H1 (cell line): ENCODE data around the gene ATP2A3. TPM values are rescaled to one million over a fixed set of nuclear protein-coding genes. Genes with fewer than 3 reads are reported as not detected.

Experiments used
- CTCF ChIA-PET: fragments of 300-600 bp; sonication (Branson Sonifier 250); formaldehyde crosslinking; loops from one replicate; lab custom pipeline; 2021; ENCODE audit not compliant: partially characterized antibody; lab: Charles Lee
- POLR2A ChIA-PET: fragments of 300-600 bp; sonication (Branson Sonifier 250); formaldehyde crosslinking; loops from one replicate; lab custom pipeline; 2021; ENCODE audit warnings: inconsistent platforms; ENCODE audit not compliant: partially characterized antibody; lab: Charles Lee
- DNase-seq, 2 experiments: peaks; one replicate each; pipeline versions ENCODE4 v3.0.0 to v3.0.0-alpha.2; 2010 to 2022; ENCODE audit warnings: low spot score in 2 of 2, low read depth in 1 of 2, mixed read lengths in 1 of 2
- FAIRE-seq: peaks from 2 replicates; lab custom pipeline; 2011; peaks lifted over from hg19 to GRCh38; lab: Jason Lieb, UNC
- H2AFZ ChIP-seq: 2 replicates; pipeline ENCODE4 v1.8.1; 2012; ENCODE audit warnings: low read length, inconsistent platforms
- H2AK5ac ChIP-seq: 2 replicates; pipeline ENCODE4 v1.6.1; 2013; ENCODE audit warnings: low read depth, low read length
- H2BK120ac ChIP-seq: replicated peaks from 2 replicates; pipeline ENCODE3; 2013; ENCODE audit warnings: low read depth, low read length, inconsistent platforms
- H2BK12ac ChIP-seq: 2 replicates; pipeline ENCODE4 v1.6.1; 2013; ENCODE audit warnings: low read depth, low read length
- H2BK15ac ChIP-seq: 2 replicates; pipeline ENCODE4 v1.6.1; 2013; ENCODE audit warnings: low read length
- H2BK20ac ChIP-seq: 2 replicates; pipeline ENCODE4 v1.6.1; 2013; ENCODE audit warnings: low read length
- H2BK5ac ChIP-seq: 2 replicates; pipeline ENCODE4 v1.6.1; 2013; ENCODE audit warnings: low read depth, low read length
- H3K14ac ChIP-seq: 2 replicates; pipeline ENCODE4 v1.6.1; 2013; ENCODE audit warnings: inconsistent platforms; ENCODE audit not compliant: insufficient read length
- H3K18ac ChIP-seq: 2 replicates; pipeline ENCODE4 v1.6.1; 2013; ENCODE audit warnings: low read length; ENCODE audit errors: extremely low read depth
- H3K23ac ChIP-seq: 2 replicates; pipeline ENCODE4 v1.6.1; 2013; ENCODE audit warnings: inconsistent platforms; ENCODE audit not compliant: insufficient read length
- H3K23me2 ChIP-seq: 2 replicates; pipeline ENCODE4 v1.6.1; 2013; ENCODE audit warnings: low read depth, low read length
- H3K27ac ChIP-seq: 2 replicates; pipeline ENCODE4 v1.6.1; 2011; ENCODE audit warnings: low read depth, low read length, inconsistent platforms
- H3K27me3 ChIP-seq, 4 experiments: replicated peaks in 1 of 4; 1 replicate in 1 of 4; 2 replicates in 3 of 4; pipeline versions ENCODE4 v1.6.1 to v1.8.1; 2011 to 2013; ENCODE audit warnings: low read length in 3 of 4, mild to moderate bottlenecking in 3 of 4, inconsistent platforms in 2 of 4, mixed read lengths in 2 of 4, moderate library complexity in 1 of 4; ENCODE audit not compliant: control insufficient read depth in 3 of 4, insufficient read depth in 3 of 4; ENCODE audit errors: extremely low read depth in 1 of 4
- H3K36me3 ChIP-seq, 4 experiments: 2 replicates each; pipeline versions ENCODE4 v1.6.1 to v1.8.1; 2011 to 2013; ENCODE audit warnings: mild to moderate bottlenecking in 4 of 4, low read length in 3 of 4, moderate library complexity in 2 of 4, control low read depth in 1 of 4, inconsistent platforms in 1 of 4; ENCODE audit not compliant: insufficient read depth in 4 of 4, control insufficient read depth in 2 of 4
- H3K4ac ChIP-seq: replicated peaks from 2 replicates; pipeline ENCODE3; 2013; ENCODE audit warnings: low read length, low read depth, mixed read lengths, inconsistent platforms; ENCODE audit not compliant: insufficient read length
- H3K4me1 ChIP-seq, 4 experiments: replicated peaks in 1 of 4; 1 replicate in 1 of 4; 2 replicates in 3 of 4; pipeline versions ENCODE4 v1.6.1 to v1.8.1; 2011 to 2013; ENCODE audit warnings: low read length in 3 of 4, inconsistent platforms in 2 of 4, mixed read lengths in 1 of 4; ENCODE audit not compliant: insufficient read depth in 4 of 4, control insufficient read depth in 3 of 4
- H3K4me2 ChIP-seq, 2 experiments: 2 replicates each; pipeline versions ENCODE4 v1.6.1 to v1.8.1; 2011 to 2013; ENCODE audit warnings: low read depth in 2 of 2, low read length in 2 of 2, control low read depth in 1 of 2, inconsistent platforms in 1 of 2, mild to moderate bottlenecking in 1 of 2; ENCODE audit not compliant: insufficient read depth in 1 of 2
- H3K4me3 ChIP-seq, 4 experiments: fragments of 200-600, 300-600 bp in 1 of 4; sonication (generic), shearing (Covaris generic), sonication (Bioruptor Twin) in 1 of 4; 2 replicates each; pipeline versions ENCODE4 v1.5.1 to v1.8.1; 2011 to 2016; ENCODE audit warnings: low read length in 4 of 4, low read depth in 3 of 4, control low read depth in 2 of 4, inconsistent platforms in 2 of 4, mild to moderate bottlenecking in 2 of 4, mixed read lengths in 1 of 4, moderate library complexity in 1 of 4; ENCODE audit not compliant: insufficient read depth in 2 of 4; ENCODE audit errors: extremely low read depth in 1 of 4
- H3K56ac ChIP-seq: replicated peaks from 2 replicates; pipeline ENCODE3; 2013; ENCODE audit warnings: low read depth, mild to moderate bottlenecking, mixed read lengths, low read length, inconsistent platforms; ENCODE audit not compliant: insufficient read length
- H3K79me1 ChIP-seq: 2 replicates; pipeline ENCODE4 v1.6.1; 2013; ENCODE audit warnings: low read depth, low read length, control low read depth
- H3K79me2 ChIP-seq, 2 experiments: 2 replicates each; pipeline versions ENCODE4 v1.6.1 to v1.8.1; 2012 to 2013; ENCODE audit warnings: low read length in 2 of 2, mild to moderate bottlenecking in 2 of 2, inconsistent platforms in 1 of 2; ENCODE audit not compliant: insufficient read depth in 2 of 2, control insufficient read depth in 1 of 2
- H3K9ac ChIP-seq, 4 experiments: replicated peaks in 1 of 4; 1 replicate in 1 of 4; 2 replicates in 3 of 4; pipeline versions ENCODE4 v1.6.1 to v1.8.1; 2011 to 2013; ENCODE audit warnings: low read depth in 3 of 4, low read length in 3 of 4, control low read depth in 2 of 4, mild to moderate bottlenecking in 2 of 4, moderate library complexity in 2 of 4, inconsistent platforms in 1 of 4; ENCODE audit errors: extremely low read depth in 1 of 4
- H3K9me3 ChIP-seq, 2 experiments: 2 replicates each; pipeline versions ENCODE4 v1.6.1 to v1.8.1; 2012 to 2013; ENCODE audit warnings: mild to moderate bottlenecking in 2 of 2, moderate library complexity in 2 of 2, control low read depth in 1 of 2, inconsistent platforms in 1 of 2, low read depth in 1 of 2, low read length in 1 of 2, mixed read lengths in 1 of 2; ENCODE audit not compliant: insufficient read depth in 2 of 2
- H4K20me1 ChIP-seq, 2 experiments: replicated peaks in 1 of 2; 2 replicates each; pipeline versions ENCODE3 to v1.8.1; 2011 to 2013; ENCODE audit warnings: inconsistent platforms in 2 of 2, low read length in 2 of 2, mild to moderate bottlenecking in 1 of 2; ENCODE audit not compliant: insufficient read depth in 2 of 2, control insufficient read depth in 1 of 2
- H4K5ac ChIP-seq: 2 replicates; pipeline ENCODE4 v1.6.1; 2013; ENCODE audit warnings: low read length, low read depth, mixed read lengths, inconsistent platforms; ENCODE audit not compliant: insufficient read length
- H4K8ac ChIP-seq: 2 replicates; pipeline ENCODE4 v1.8.0; 2013; ENCODE audit warnings: mild to moderate bottlenecking, moderate library complexity, low read length, inconsistent platforms; ENCODE audit not compliant: insufficient read depth; ENCODE audit errors: extremely low read depth
- H4K91ac ChIP-seq: replicated peaks from 2 replicates; pipeline ENCODE3; 2013; ENCODE audit warnings: low read length, mixed read lengths, inconsistent platforms; ENCODE audit not compliant: insufficient read length
- CHD2 ChIP-seq: IDR thresholded peaks from 2 replicates; pipeline ENCODE4 v1.6.1; 2012; ENCODE audit warnings: low read length, improper control_type of control experiment
- HDAC2 ChIP-seq, 2 experiments: fragments of 300-600 bp in 1 of 2; sonication (generic) in 1 of 2; IDR thresholded peaks; 2 replicates each; pipeline ENCODE4 v1.6.1; 2011 to 2012; ENCODE audit warnings: low read depth in 2 of 2, low read length in 2 of 2, mild to moderate bottlenecking in 2 of 2, moderate library complexity in 2 of 2, borderline replicate concordance in 1 of 2, inconsistent platforms in 1 of 2
- JUN ChIP-seq: IDR thresholded peaks from 2 replicates; pipeline ENCODE4 v1.6.1; 2011; ENCODE audit warnings: low read depth, mild to moderate bottlenecking, improper control_type of control experiment, low read length
- MAFK ChIP-seq: IDR thresholded peaks from 2 replicates; pipeline ENCODE4 v1.6.1; 2012; ENCODE audit warnings: low read depth, mild to moderate bottlenecking, improper control_type of control experiment, low read length
- POU5F1 ChIP-seq: IDR thresholded peaks from 2 replicates; pipeline ENCODE4 v1.6.1; 2011; ENCODE audit warnings: low read depth, mild to moderate bottlenecking, low read length, moderate library complexity
- WGBS, 2 experiments: shearing (Covaris generic) in 1 of 2; methylation state at CpG; one replicate each; pipeline versions ENCODE4 v1.1.6 to v1.1.7; 2013 to 2015; ENCODE audit warnings: low lambda C conversion rate in 2 of 2, mixed read lengths in 2 of 2, inconsistent platforms in 1 of 2, low coverage in 1 of 2, missing lambda C conversion rate in 1 of 2; ENCODE audit not compliant: insufficient replicate concordance in 2 of 2, insufficient coverage in 1 of 2, insufficient read length in 1 of 2; ENCODE audit errors: extremely low coverage in 1 of 2, missing lambda C conversion rate in 1 of 2; 5-methylcytosine and 5-hydroxymethylcytosine counted together
- polyA plus RNA-seq, 7 experiments: library from polyadenylated mRNA; depleted of rRNA in 3 of 7; stranded (reverse) in 5 of 7; unstranded in 2 of 7; fragments of >200 nt in 5 of 7; fragments of 200-250 nt in 2 of 7; gene quantifications; 1 replicate in 5 of 7; 2 replicates in 1 of 7; 4 replicates in 1 of 7; pipeline versions ENCODE4 v1.2.1 to v1.2.3, GENCODE V29; 2011 to 2013; ENCODE audit warnings: missing spikeins in 2 of 7, mixed read lengths in 2 of 7
- total RNA-seq: library from RNA; stranded (reverse); fragmentation: NEBNext Ultra II Directional; extraction: Animal tissue kit (Norgen Biotek cat#: 25700); gene quantifications from 2 replicates; pipeline ENCODE4 v1.2.1, GENCODE V29; 2021

ATP2A3 gene
- total and polyA plus RNA-seq, 2 of the 8 experiments (the other 6 are each of a cell fraction or from before 2014, with no cell fraction given), result 18.4 to 32.5 TPM

GRCh38 chr17:3890082-3890877 lies 74.0 kb downstream of the ATP2A3 start:
- Histone ChIP-seq H4K8ac (peak overlapping the region; percentile 43; the same call in 1 of the 2 replicates), H3K79me1 (peaks cover 4% of the 10 kb centered on the region; the same call in 1 of the 2 replicates), H3K9ac (no peak overlapping the region), H2AK5ac (peak overlapping the region; percentile 48; the same call in 1 of the 2 replicates), H4K5ac (no peak overlapping the region), H3K36me3 (peaks cover 0 to under 1% (median 0%) of the 10 kb centered on the region in 4 experiments; a peak in 2 of 8 replicates), H3K27ac (no peak overlapping the region), H3K18ac (no peak overlapping the region), H3K4me2 (no peak overlapping the region; a peak in 1 of 4 replicates), H3K56ac (no peak overlapping the region), H3K23me2 (peaks cover 15% of the 10 kb centered on the region; the same call in 1 of the 2 replicates), H2BK15ac (peak overlapping the region; percentile 97), H3K23ac (no peak overlapping the region), H3K4me1 (peaks cover 6 to 34% (median 24%) of the 10 kb centered on the region in 4 experiments), H2BK5ac (peak overlapping the region; percentile 52), H4K20me1 (peaks cover 3 to 8% of the 10 kb centered on the region in 2 experiments), H3K4me3 (no peak overlapping the region), H3K4ac (no peak overlapping the region), H4K91ac (peak overlapping the region; percentile 49), H2BK12ac (peak overlapping the region; percentile 68; the same call in 1 of the 2 replicates), H3K79me2 (no peaks in the 10 kb centered on the region; a peak in 1 of 4 replicates), H3K27me3 (peaks cover 0 to 6% (median 1%) of the 10 kb centered on the region in 4 experiments; a peak in 3 of 7 replicates), H3K9me3 (no peaks in the 10 kb centered on the region), H3K14ac (no peak overlapping the region), H2BK20ac (peak overlapping the region; percentile 61; the same call in 1 of the 2 replicates), H2AFZ (no peak overlapping the region), H2BK120ac (no peak overlapping the region)
- POLR2A ChIA-PET, result interaction anchor here (0.6 to 1.2 kb wide), 7 partner anchors 10 to 113 kb away, joined by 3 to 5 read pairs (median 3); no protein-coding TSS in a partner anchor
- TF ChIP-seq MAFK (no peak), HDAC2 (IDR thresholded peaks at IDR 0.05; ENCODE audit: borderline replicate concordance in 1 of 2, low read depth in 2 of 2, low read length in 2 of 2) (no peak), JUN (no peak), CHD2 (no peak), POU5F1 (no peak)
- FAIRE-seq (no peak), DNase-seq (no peak)
- 93% methylated on average over 22 of the region's 22 CpGs; no CpG with 5 or more reads in 1 of the 2 experiments for WGBS, 2 experiments
- CTCF ChIA-PET, result interaction anchor here (0.6 to 3.6 kb wide), 10 partner anchors 10 to 127 kb away, joined by 3 to 16 read pairs (median 6); partner anchors contain the start of gene NCBP3
